HG03103 (cell line): ENCODE measurements around the gene C9orf153.
"Not testable (repeated sequence)": the region's sequence is repeated elsewhere in the genome, so short reads cannot be mapped to it uniquely, and the experiment has no call there.

ENCODE experiments used
- ATAC-seq: cut with Tn5 transposase; IDR thresholded peaks from one replicate; pipeline ENCODE4 v1.9.1; 2021; ENCODE audit warnings: low read depth; ENCODE audit not compliant: unreplicated experiment

The C9orf153 gene

DNA sequence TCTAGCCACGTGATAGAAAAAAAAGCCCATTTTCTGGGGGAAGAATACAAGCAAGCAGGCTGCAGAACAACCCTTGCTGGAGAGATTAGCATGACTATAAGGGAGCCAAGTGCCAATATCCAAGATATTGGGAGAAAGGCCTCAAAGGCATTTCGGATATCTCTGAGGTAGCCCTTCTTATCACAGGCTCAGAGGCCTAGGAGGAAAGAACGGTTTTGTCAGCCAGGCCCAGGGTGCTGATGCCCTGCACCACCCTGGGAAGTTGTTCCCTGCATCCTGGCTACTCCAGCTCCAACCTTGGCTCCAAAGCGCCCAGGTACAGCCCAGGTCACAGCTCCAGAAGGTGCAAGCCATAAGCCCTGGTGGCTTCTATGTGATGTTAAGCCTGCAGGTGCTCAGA lies 66.4 kb downstream of the C9orf153 start:
- no peak for ATAC-seq

- ATAC-seq, result not testable (repeated sequence)
These were observed 68.8 kb downstream of the C9orf153 start for GRCh38 chr9:86190700-86191099.

DNA sequence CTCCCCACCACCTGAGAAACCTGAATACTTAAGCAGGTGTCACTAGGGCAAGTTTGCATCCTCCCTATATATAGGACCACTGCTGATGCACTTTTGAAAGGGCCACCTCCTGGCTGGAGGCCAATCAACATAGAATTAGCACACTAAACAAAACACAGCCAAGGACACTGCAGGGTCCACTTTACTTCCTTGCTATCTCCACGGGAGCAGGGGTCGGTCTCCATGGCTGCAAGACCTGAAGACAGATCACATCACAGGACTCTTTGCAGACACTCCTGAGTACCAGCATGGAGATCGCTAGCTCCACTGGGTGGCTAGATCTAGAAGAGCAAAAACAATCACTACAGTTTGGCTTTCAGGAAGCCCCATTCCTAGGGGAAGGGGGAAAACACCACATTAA lies 72.3 kb downstream of the C9orf153 start:
- ATAC-seq, result no peak

DNA sequence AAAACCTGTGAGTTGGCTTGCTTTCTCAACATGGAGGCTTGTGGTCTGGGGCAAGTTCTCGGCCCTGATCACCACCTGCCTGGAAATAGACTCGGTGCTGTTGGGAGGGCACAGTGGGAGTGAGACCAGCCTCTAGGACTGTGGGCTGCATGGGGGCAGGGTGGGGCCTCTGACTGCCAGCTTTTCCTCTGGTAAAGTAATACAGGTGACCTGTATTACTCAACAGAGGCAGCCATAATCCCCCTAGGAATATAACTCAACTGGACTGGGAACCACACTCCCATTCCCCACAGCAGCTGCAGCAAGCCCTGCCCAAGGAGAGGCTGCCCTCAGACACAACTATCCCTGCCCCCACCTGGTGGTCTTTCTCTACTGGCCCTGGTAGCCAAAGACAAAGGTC lies 72.8 kb downstream of the C9orf153 start:
- ATAC-seq, result no peak

- ATAC-seq, result no peak
These were observed 73.6 kb downstream of the C9orf153 start for GRCh38 chr9:86185872-86186271.

DNA sequence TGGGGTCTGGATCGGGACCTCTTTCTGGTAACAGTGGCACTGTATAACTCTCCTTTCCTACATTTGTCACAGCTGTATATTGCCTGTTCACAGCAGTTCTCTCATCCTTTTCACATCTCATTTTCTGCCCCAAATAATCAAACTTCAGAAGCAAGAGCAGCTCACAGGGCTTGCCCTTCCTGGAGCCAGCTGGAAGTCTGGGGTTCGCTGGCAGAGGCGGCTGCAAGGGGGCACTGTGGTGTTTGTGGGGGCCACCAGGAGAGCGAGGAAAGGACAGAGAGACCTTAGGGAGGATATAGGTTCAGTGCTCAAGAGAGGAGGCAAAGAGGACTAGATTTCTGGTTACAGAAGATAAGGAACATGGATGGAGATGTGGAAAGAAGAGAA lies 75.3 kb downstream of the C9orf153 start:
- ATAC-seq, result no peak

DNA sequence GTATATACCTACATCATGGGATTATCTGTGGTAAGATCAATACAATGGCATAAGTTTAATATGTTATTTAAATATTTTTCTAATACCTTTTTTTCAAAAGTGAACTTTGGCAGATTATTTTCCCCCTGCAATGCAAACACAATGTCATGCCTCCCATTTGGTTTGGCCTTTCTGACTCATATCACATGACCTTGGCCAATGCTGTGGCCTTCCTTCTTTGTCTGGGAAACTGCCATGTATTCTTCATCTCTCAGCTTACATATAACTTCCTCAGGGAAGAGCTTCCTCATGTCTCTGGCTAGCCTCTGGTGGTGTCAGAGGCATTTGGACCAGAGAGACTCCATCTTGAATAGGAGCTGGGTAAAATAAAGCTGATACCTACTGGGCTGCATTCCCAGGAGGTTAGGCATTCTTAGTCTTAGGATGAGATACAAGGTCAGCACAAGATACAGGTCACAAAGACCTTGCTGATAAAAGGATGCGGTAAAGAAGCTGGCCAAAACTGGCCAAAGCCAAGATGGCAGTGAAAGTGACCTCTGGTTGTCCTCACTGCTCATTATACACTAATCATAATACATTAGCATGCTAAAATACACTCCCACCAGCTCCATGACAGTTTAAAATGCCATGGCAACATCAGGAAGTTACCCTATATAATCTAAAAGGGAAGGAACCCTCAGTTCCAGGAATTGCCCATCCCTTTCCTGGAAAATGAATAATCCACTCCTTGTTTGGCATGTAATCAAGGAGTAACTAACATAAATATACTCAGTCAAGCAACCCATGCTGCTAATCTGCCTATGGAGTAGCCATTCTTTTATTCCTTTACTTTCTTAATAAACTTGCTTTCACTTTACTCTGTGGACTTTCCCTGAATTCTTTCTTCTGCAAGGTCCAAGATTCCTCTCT lies 76.0 kb downstream of the C9orf153 start:
- ATAC-seq, result no peak

- ATAC-seq, result no peak
These were observed 77.8 kb downstream of the C9orf153 start for GRCh38 chr9:86181379-86182315.

DNA sequence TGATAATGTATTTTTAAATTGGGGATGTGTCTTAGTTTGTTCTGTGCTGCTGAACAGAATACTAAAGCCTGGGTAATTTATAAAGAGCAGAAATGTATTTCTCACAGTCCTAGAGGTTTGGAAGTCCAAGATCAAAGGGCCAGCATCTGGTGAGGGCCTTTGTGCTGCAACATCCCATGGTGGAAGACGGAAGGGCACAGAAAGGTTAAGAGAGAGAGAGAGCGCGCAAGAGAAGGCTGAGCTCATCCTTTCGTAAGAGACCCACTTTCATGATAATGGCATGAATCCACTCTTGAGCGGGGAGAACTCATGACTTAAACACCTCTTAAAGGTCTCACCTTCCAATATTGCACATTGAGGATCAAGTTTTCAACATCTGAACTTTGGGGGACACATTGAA lies 81.0 kb downstream of the C9orf153 start:
- no peak for ATAC-seq

GRCh38 chr9:86177995-86178394 lies 81.5 kb downstream of the C9orf153 start:
- no peak for ATAC-seq

DNA sequence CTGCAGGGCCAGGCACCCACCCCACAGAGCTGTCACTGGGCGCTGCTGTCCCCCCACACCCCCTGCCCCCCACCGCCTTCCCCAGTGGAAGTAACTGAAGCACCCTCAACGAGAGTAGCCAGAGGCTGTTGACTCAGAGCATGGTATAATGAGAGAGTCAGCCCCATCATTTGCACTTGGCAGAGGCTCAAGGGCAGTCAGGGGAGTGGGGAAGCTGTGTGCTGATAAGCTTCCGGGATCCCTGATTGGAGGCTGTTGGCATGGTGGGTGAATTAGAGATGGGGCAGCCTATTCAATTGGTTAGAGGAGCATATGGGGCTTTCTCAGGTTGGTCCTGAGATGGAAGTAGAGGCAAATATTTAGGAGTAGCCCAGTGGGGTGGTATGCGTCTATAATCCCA lies 83.0 kb downstream of the C9orf153 start:
- no peak for ATAC-seq

DNA sequence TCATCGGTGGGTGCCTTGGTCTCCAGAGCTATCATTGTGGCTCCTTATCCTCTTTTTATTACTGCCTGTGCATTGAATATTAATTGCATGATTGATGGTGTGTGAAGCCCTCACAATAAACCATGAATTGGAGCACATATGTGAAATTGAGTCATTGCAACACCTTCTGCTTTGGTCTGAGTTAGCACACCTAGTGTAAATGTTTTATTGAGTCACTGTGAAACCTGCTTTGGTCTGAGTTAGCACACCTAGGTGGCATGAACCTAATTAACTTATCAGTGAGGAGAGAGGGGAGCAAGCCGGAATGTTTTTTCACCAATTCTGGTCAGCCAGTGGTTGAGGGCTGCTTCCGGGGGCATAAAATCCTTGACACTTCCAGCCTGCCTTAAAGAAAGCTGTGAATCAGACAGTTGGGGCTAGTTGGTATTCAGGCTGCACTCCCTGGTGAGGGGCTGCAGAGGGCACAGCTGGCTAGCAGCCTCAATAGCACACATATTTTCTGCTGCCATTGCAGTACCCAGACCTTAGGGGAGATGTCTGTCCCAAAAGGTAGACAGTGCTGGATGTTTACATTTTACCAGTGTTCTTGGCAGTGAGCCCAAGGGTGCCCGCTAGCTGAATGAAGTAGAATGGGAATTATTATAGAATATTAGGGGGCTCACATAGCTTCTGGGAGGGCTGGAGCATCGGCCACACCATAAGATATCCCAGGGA lies 83.6 kb downstream of the C9orf153 start:
- ATAC-seq, result no peak

DNA sequence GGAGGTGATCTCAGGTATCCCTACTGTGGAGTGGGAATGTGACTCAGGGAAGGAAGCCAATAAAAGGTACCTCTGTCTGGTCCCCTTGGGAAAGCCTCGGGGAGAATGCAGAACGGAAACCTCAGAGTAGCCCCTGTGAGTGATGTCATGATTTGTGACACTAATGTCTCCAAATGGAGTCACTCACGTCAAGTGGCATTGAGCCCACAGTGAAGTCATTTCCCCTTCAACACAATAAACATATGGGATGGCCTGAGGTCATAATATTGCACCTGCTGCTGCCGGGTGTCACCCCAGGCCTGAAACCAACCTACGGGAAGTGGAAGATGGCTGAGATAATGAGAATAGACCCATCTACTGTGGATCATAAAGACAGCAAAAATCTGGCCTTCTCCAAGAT lies 84.2 kb downstream of the C9orf153 start:
- no peak for ATAC-seq
